SH-SY5Y (cell line): ENCODE results near the gene KCNQ5.

Source experiments
- GATA2 ChIP-seq: IDR thresholded peaks from 2 replicates; pipeline ENCODE4 v1.6.1; 2011; ENCODE audit warnings: mild to moderate bottlenecking, low read depth, low read length
- GATA3 ChIP-seq: IDR thresholded peaks from 2 replicates; pipeline ENCODE4 v1.6.1; 2011; ENCODE audit warnings: low read depth, mild to moderate bottlenecking, low read length, moderate library complexity

KCNQ5 gene

GRCh38 chr6:72832271-72832670 is 210.4 kb downstream of the KCNQ5 start:
- TF ChIP-seq GATA3 = no peak
- TF ChIP-seq GATA2 = no peak

GRCh38 chr6:72835749-72836148 is 213.9 kb downstream of the KCNQ5 start:
- TF ChIP-seq GATA3 (no peak), GATA2 (no peak)

GRCh38 chr6:72836971-72837370 is 215.1 kb downstream of the KCNQ5 start:
- TF ChIP-seq GATA2 (no peak), GATA3 (no peak)

- no peak for TF ChIP-seq GATA2
- TF ChIP-seq GATA3 = no peak
Measured at GRCh38 chr6:72841195-72841594, 219.3 kb downstream of the KCNQ5 start.

GRCh38 chr6:72842140-72842539 is 220.3 kb downstream of the KCNQ5 start:
- no peak for TF ChIP-seq GATA2
- TF ChIP-seq GATA3 = no peak

GRCh38 chr6:72844614-72845013 is 222.8 kb downstream of the KCNQ5 start:
- TF ChIP-seq GATA3 (no peak), GATA2 (no peak)

GRCh38 chr6:72849346-72849745 is 227.5 kb downstream of the KCNQ5 start:
- TF ChIP-seq GATA2 (no peak), GATA3 (no peak)

GRCh38 chr6:72850040-72850439 is 228.2 kb downstream of the KCNQ5 start:
- no peak for TF ChIP-seq GATA3

- TF ChIP-seq GATA3 = no peak
- no peak for TF ChIP-seq GATA2
Measured at GRCh38 chr6:72850469-72850868, 228.6 kb downstream of the KCNQ5 start.

- TF ChIP-seq GATA3 (no peak), GATA2 (no peak)
Measured at GRCh38 chr6:72855471-72855870, 233.6 kb downstream of the KCNQ5 start.

GRCh38 chr6:72856801-72857200 is 234.9 kb downstream of the KCNQ5 start:
- no peak for TF ChIP-seq GATA3

- TF ChIP-seq GATA2 = no peak
- TF ChIP-seq GATA3 = no peak
Measured at GRCh38 chr6:72857791-72858585, 236.1 kb downstream of the KCNQ5 start.

- no peak for TF ChIP-seq GATA2
- TF ChIP-seq GATA3 = no peak
Measured at GRCh38 chr6:72861059-72861458, 239.2 kb downstream of the KCNQ5 start.

GRCh38 chr6:72861935-72862432 is 240.1 kb downstream of the KCNQ5 start:
- TF ChIP-seq GATA3 (no peak), GATA2 (no peak)

- TF ChIP-seq GATA3 (no peak), GATA2 (no peak)
Measured at GRCh38 chr6:72863131-72863530, 241.3 kb downstream of the KCNQ5 start.
